ENCODE results near the gene MON1A.
"Not testable (repeated sequence)": the region's sequence is repeated elsewhere in the genome, so short reads cannot be mapped to it uniquely, and the experiment has no call there.

The MON1A gene

DNA sequence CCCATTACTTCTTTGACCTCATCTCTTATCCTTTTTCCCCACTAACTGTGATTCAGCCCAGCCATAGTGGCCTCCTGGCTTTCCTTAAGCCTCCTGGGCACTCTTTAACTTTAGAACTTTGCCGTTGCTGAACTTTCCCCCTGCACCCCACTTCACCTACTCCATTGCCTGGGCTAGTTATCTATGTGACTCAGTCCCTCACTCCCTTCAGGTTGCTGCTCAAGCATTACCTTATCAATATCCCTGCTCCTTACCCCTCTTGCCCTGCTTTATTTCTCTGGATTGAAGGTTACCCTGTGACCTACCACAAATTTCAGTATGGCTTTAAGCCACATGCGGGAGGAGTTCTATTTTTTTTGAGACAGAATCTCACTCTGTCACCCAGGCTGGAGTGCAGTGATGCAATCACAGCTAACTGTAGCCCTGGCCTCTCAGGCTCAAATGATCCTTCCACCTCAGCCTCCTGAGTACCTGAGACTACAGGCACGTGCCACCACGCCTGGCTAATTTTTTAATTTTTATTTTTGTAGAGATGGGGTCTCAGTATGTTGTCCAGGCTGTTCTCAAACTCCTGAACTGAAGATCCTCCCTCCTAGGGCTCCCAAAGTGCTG lies 3.4 kb downstream of the MON1A start:
- Histone ChIP-seq H3K4me2 (no peak overlapping the region), H3K36me3 (ENCODE audit: insufficient read depth) (no peaks in the 10 kb centered on the region), H3K79me2 (ENCODE audit: insufficient read depth, low read depth) (no peaks in the 10 kb centered on the region), H3K4me3 (IDR thresholded peaks at IDR 0.05; ENCODE audit: insufficient read depth, low read depth, low read length) (no peak overlapping the region), H4K20me1 (ENCODE audit: insufficient read depth) (no peaks in the 10 kb centered on the region), H2AFZ (ENCODE audit: low read depth) (no peak overlapping the region), H3K4me1 (ENCODE audit: low read depth, poor library complexity, severe bottlenecking) (peaks cover 19% of the 10 kb centered on the region), H3K9ac (no peak overlapping the region), H3K27ac (no peak overlapping the region), H3K27me3 (ENCODE audit: insufficient read depth, low read depth) (no peaks in the 10 kb centered on the region)
- TF ChIP-seq, protein P1, sequence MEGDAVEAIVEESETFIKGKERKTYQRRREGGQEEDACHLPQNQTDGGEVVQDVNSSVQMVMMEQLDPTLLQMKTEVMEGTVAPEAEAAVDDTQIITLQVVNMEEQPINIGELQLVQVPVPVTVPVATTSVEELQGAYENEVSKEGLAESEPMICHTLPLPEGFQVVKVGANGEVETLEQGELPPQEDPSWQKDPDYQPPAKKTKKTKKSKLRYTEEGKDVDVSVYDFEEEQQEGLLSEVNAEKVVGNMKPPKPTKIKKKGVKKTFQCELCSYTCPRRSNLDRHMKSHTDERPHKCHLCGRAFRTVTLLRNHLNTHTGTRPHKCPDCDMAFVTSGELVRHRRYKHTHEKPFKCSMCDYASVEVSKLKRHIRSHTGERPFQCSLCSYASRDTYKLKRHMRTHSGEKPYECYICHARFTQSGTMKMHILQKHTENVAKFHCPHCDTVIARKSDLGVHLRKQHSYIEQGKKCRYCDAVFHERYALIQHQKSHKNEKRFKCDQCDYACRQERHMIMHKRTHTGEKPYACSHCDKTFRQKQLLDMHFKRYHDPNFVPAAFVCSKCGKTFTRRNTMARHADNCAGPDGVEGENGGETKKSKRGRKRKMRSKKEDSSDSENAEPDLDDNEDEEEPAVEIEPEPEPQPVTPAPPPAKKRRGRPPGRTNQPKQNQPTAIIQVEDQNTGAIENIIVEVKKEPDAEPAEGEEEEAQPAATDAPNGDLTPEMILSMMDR (conservative IDR thresholded peaks at IDR 0.05; ENCODE audit: low read depth, low read length): no peak

DNA sequence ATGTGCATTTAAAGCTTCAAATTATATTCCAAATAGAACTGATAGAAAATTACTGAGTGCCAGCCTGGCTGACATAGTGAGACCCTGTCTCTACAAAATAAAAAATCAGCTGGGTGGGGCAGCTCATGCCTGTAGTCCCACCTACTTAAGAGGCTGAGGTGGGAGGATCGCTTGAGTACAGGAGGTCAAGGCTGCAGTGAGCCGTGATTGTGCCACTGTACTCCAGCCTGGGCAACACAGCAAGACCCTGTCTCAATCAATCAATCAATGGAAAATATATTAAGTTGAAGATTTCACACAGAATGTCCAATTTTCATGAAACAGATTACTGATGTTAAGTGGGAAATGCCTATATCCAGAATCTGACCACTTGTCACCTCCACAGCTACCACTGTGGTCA lies 4.1 kb downstream of the MON1A start:
- H3K27ac ChIP-seq: no peak overlapping the region
- no peak overlapping the region for H3K4me3 ChIP-seq (IDR thresholded peaks at IDR 0.05; ENCODE audit: insufficient read depth, low read depth, low read length)
- TF ChIP-seq, protein P1 (conservative IDR thresholded peaks at IDR 0.05; ENCODE audit: low read depth, low read length): no peak
- no peaks in the 10 kb centered on the region for H3K36me3 ChIP-seq (ENCODE audit: insufficient read depth)
- no peaks in the 10 kb centered on the region for H3K27me3 ChIP-seq (ENCODE audit: insufficient read depth, low read depth)
- no peak overlapping the region for H2AFZ ChIP-seq (ENCODE audit: low read depth)
- no peak overlapping the region for H3K9ac ChIP-seq
- no peaks in the 10 kb centered on the region for H4K20me1 ChIP-seq (ENCODE audit: insufficient read depth)
- H3K79me2 ChIP-seq (ENCODE audit: insufficient read depth, low read depth): no peaks in the 10 kb centered on the region
- peaks cover 13% of the 10 kb centered on the region for H3K4me1 ChIP-seq (ENCODE audit: low read depth, poor library complexity, severe bottlenecking)
- no peak overlapping the region for H3K4me2 ChIP-seq

DNA sequence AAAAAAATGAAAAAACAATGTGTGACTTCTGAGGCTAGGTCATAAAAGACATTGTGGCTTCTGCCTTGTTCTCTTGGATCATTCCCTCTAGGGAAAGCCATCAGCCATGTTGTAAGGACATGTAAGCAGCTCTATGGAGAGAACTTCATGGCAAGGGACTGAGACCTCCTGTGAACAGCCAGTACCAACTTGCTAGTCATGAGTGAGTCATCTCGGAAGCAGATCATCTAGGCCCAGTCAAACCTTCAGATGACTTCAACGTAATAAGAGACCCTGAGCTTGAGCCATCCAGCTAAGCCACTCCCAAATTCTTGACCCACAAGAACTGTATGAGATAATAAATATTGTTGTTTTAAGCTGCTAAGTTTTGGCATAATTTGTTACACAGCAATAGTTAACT lies 4.9 kb downstream of the MON1A start:
- Histone ChIP-seq H3K9ac (no peak overlapping the region), H3K4me3 (IDR thresholded peaks at IDR 0.05; ENCODE audit: insufficient read depth, low read depth, low read length) (no peak overlapping the region), H3K27ac (no peak overlapping the region), H3K4me1 (ENCODE audit: low read depth, poor library complexity, severe bottlenecking) (peaks cover 9% of the 10 kb centered on the region), H3K4me2 (no peak overlapping the region), H4K20me1 (ENCODE audit: insufficient read depth) (no peaks in the 10 kb centered on the region), H3K79me2 (ENCODE audit: insufficient read depth, low read depth) (no peaks in the 10 kb centered on the region), H2AFZ (ENCODE audit: low read depth) (no peak overlapping the region), H3K27me3 (ENCODE audit: insufficient read depth, low read depth) (no peaks in the 10 kb centered on the region), H3K36me3 (ENCODE audit: insufficient read depth) (no peaks in the 10 kb centered on the region)
- TF ChIP-seq, protein P1 (conservative IDR thresholded peaks at IDR 0.05; ENCODE audit: low read depth, low read length): no peak

DNA sequence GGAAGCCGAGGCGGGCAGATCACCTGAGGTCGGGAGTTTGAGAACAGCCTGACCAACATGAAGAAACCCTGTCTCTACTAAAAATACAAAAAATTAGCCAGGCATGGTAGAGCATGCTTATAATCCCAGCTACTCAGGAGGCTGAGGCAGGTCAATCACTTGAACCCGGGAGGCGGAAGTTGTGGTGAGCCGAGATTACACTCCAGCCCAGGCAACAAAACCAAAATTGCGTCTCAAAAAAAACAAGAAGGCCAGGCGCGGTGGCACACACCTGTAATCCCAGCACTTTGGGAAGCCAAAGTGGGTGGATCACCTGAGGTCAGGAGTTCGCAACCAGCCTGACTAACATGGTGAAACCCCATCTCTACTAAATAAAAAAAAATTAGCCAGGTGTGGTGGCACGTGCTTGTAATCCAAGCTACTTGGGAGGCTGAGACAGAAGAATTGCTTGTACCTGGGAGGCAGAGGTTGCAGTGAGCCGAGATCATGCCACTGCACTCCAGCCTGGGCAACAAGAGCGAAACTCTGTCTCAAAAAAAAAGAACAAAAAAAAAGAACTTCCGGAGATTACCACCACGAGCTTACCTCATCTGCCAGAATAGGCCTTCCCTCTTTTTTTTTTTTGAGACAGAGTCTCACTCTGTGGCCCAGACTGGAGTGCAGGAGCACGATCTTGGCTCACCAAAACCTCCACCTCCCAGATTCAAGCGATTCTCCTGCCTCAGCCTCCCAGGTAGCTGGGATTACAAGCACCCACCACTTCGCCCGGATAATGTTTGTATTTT lies 11.6 kb downstream of the MON1A start:
- H3K79me2 ChIP-seq (ENCODE audit: insufficient read depth, low read depth); H3K4me1 ChIP-seq (ENCODE audit: low read depth, poor library complexity, severe bottlenecking); H3K27me3 ChIP-seq (ENCODE audit: insufficient read depth, low read depth); H3K36me3 ChIP-seq (ENCODE audit: insufficient read depth); H2AFZ ChIP-seq (ENCODE audit: low read depth); H3K4me3 ChIP-seq (IDR thresholded peaks at IDR 0.05; ENCODE audit: insufficient read depth, low read depth, low read length); H3K4me2 ChIP-seq; H4K20me1 ChIP-seq (ENCODE audit: insufficient read depth); H3K27ac ChIP-seq; H3K9ac ChIP-seq: not testable (repeated sequence)

DNA sequence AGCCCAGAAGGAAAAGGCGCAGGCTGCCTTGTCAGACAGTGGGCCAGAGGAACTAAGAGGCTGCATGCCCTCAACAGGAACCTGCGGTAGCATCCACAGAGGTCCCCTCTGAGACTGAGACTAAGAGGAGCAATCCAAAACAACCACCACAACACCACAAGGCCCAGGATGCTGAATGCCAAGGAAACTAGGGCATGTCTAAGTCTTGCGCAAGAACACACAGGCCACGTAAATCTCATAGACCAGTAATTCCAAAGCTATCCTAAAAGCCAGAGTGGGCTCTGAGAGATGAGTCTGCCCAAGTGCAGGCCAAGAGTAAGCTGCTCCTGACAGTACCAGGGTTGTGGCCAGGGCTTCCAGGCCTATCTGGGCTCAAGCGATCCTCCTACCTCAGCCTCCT lies 12.9 kb downstream of the MON1A start:
- no peak overlapping the region for H3K27ac ChIP-seq
- no peaks in the 10 kb centered on the region for H3K79me2 ChIP-seq (ENCODE audit: insufficient read depth, low read depth)
- no peak overlapping the region for H3K9ac ChIP-seq
- H3K27me3 ChIP-seq (ENCODE audit: insufficient read depth, low read depth): no peaks in the 10 kb centered on the region
- H4K20me1 ChIP-seq (ENCODE audit: insufficient read depth): no peaks in the 10 kb centered on the region
- no peak overlapping the region for H3K4me3 ChIP-seq (IDR thresholded peaks at IDR 0.05; ENCODE audit: insufficient read depth, low read depth, low read length)
- no peak overlapping the region for H2AFZ ChIP-seq (ENCODE audit: low read depth)
- TF ChIP-seq, protein P1 (conservative IDR thresholded peaks at IDR 0.05; ENCODE audit: low read depth, low read length): no peak
- no peaks in the 10 kb centered on the region for H3K4me1 ChIP-seq (ENCODE audit: low read depth, poor library complexity, severe bottlenecking)
- H3K36me3 ChIP-seq (ENCODE audit: insufficient read depth): no peaks in the 10 kb centered on the region
- H3K4me2 ChIP-seq: no peak overlapping the region

Data from KMS-11 (cell line).